Body of pancreas (tissue), 4 donors: ENCODE results near the gene OR5AN1. TPM values are rescaled to one million over a fixed set of nuclear protein-coding genes. Genes with fewer than 3 reads are reported as not detected.

Experiments
- ATAC-seq: fragments of 150-250 bp; one replicate; pipeline ENCODE4 v1.9.1; 2016
- DNase-seq, 4 donors: peaks; one replicate each; pipeline ENCODE4 v3.0.0-alpha.2; 2019
- H3K27ac ChIP-seq, 4 donors: fragments of 200-600 bp; sonication (generic); 1 replicate in 3 of 4; 2 replicates in 1 of 4; pipeline versions ENCODE4 v1.5.1 to v1.6.1; 2016 to 2019; ENCODE audit warnings: mild to moderate bottlenecking in 1 of 4, mixed read lengths in 1 of 4, moderate library complexity in 1 of 4
- H3K27me3 ChIP-seq, 2 donors: fragments of 200-600 bp; sonication (generic); one replicate each; pipeline ENCODE4 v1.6.0; 2016; ENCODE audit warnings: mild to moderate bottlenecking in 1 of 2
- H3K36me3 ChIP-seq, 2 donors: fragments of 200-600 bp; sonication (generic); replicated peaks in 1 of 2; 2 replicates each; pipeline ENCODE4 v1.5.1; 2016; ENCODE audit warnings: low read depth in 2 of 2; ENCODE audit not compliant: insufficient read depth in 1 of 2
- H3K4me1 ChIP-seq: fragments of 200-600 bp; sonication (generic); one replicate; pipeline ENCODE4 v1.6.0; 2016
- H3K4me3 ChIP-seq, 2 donors: fragments of 200-600 bp; sonication (generic); 1 replicate in 1 of 2; 2 replicates in 1 of 2; pipeline ENCODE4 v1.5.1; 2016 to 2019
- H3K9me3 ChIP-seq, 3 donors: fragments of 200-600 bp; sonication (generic); 1 replicate in 2 of 3; 2 replicates in 1 of 3; pipeline ENCODE4 v1.5.1; 2016
- POLR2A ChIP-seq, 3 donors: fragments of 450-650 bp; IDR thresholded peaks; one replicate each; pipeline ENCODE4 v1.6.1; 2016; ENCODE audit warnings: antibody characterized with exemption in 3 of 3, mild to moderate bottlenecking in 2 of 3
- WGBS, 2 donors: methylation state at CpG; one replicate each; pipeline ENCODE4 v1.1.5; 2017; 5-methylcytosine and 5-hydroxymethylcytosine counted together
- intact Hi-C: fragments of 100-400 bp; cut with DNase I; formaldehyde crosslinking; loops from one replicate; pipeline ENCODE4 v1.15.1; 2023
- total RNA-seq, 2 donors: library from RNA; depleted of rRNA; stranded (reverse); fragments of >200 nt; gene quantifications; one replicate each; pipeline ENCODE4 v1.1.0, GENCODE V29; 2016
- TF ChIP-seq, protein P1 (sequence below), 7 experiments: fragments of 450-650 bp in 4 of 7; fragments of 200-600 bp in 3 of 7; sonication (generic) in 3 of 7; IDR thresholded peaks; one replicate each; pipeline ENCODE4 v1.5.1; 2016 to 2019; ENCODE audit warnings: antibody characterized with exemption in 7 of 7

OR5AN1 gene
- total RNA-seq, 2 donors from 2014 or later: not detected

DNA sequence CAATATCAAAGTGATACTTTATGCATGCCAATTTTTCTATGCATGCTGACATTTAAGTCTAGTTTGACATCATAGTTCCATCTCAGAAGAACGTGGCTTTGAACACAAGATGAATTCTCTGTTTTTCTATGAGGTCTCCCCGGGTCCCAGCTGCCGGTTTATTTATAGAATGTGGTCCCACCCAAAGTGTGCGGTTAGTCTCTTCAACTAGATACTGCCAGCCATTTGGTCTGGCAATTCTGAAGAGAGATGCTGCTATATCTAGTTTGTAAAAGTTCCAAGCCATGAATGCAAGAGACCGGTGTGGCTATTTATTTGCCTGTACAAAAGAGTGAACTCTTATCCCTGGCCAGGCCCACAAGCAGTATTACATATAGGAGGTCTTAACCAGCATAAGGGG lies 58.3 kb downstream of the OR5AN1 start:
- Histone ChIP-seq H3K9me3 (no peaks in the 10 kb centered on the region), H3K4me1 (no peaks in the 10 kb centered on the region), H3K36me3 (no peaks in the 10 kb centered on the region), H3K4me3 (no peak overlapping the region), H3K27me3 (no peaks in the 10 kb centered on the region), H3K27ac (no peak overlapping the region)
- intact Hi-C loops: no loop called here
- WGBS, 2 donors: 68 to 72% methylated on average over 5 of the region's 5 CpGs
- no peak for TF ChIP-seq POLR2A (IDR thresholded peaks at IDR 0.05)
- TF ChIP-seq, protein P1, sequence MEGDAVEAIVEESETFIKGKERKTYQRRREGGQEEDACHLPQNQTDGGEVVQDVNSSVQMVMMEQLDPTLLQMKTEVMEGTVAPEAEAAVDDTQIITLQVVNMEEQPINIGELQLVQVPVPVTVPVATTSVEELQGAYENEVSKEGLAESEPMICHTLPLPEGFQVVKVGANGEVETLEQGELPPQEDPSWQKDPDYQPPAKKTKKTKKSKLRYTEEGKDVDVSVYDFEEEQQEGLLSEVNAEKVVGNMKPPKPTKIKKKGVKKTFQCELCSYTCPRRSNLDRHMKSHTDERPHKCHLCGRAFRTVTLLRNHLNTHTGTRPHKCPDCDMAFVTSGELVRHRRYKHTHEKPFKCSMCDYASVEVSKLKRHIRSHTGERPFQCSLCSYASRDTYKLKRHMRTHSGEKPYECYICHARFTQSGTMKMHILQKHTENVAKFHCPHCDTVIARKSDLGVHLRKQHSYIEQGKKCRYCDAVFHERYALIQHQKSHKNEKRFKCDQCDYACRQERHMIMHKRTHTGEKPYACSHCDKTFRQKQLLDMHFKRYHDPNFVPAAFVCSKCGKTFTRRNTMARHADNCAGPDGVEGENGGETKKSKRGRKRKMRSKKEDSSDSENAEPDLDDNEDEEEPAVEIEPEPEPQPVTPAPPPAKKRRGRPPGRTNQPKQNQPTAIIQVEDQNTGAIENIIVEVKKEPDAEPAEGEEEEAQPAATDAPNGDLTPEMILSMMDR (IDR thresholded peaks at IDR 0.05): no peak
- no peak for ATAC-seq
- DNase-seq: no peak

DNA sequence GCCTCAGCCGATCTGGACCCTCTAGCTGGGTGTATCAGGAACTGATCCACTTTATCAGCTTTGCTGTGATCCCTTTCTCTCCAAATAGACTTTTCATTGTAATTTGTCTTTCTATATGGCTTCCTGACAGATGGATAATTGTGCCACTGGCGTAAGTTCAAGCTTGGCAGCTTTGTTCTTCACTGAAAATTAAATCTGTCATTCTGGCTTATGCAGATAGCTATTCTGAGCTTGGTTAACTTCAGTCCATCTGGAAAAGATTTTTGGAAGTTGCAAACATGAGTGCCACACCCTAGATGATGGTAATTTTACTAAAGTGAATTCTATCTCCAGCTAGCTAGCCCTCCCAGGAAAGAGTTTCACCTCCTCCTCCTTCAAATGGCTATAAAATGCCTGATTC lies 59.5 kb downstream of the OR5AN1 start:
- H3K36me3 ChIP-seq: no peaks in the 10 kb centered on the region
- WGBS, 2 donors: 67 to 79% methylated on average over 2 of the region's 2 CpGs
- TF ChIP-seq, protein P1 (IDR thresholded peaks at IDR 0.05): no peak
- TF ChIP-seq POLR2A (IDR thresholded peaks at IDR 0.05): no peak
- no peak overlapping the region for H3K27ac ChIP-seq
- DNase-seq (no peak), ATAC-seq (no peak)
- H3K4me3 ChIP-seq: no peak overlapping the region
- H3K9me3 ChIP-seq: no peaks in the 10 kb centered on the region
- no peaks in the 10 kb centered on the region for H3K27me3 ChIP-seq
- intact Hi-C loops: no loop called here
- H3K4me1 ChIP-seq: no peaks in the 10 kb centered on the region

Other genes with a start within 250 kb of the OR5AN1 start
- 10 to 100 TPM; 17.4 to 43.8 TPM for gene FAM111A, start 216.0 kb upstream of the OR5AN1 start, total RNA-seq
- 10 to 100 TPM in 1 of 2 donors, 1 to 10 TPM in 1; 9.6 to 10.4 TPM for gene DTX4, start 186.8 kb upstream of the OR5AN1 start, total RNA-seq
- gene MPEG1, start 146.0 kb upstream of the OR5AN1 start, total RNA-seq: 1 to 10 TPM; 1.3 to 3.9 TPM
- not detected for gene OR5A2, start 67.5 kb downstream of the OR5AN1 start, total RNA-seq
- not detected for gene OR5A1, start 77.6 kb downstream of the OR5AN1 start, total RNA-seq
- not detected for gene OR4D6, start 98.1 kb downstream of the OR5AN1 start, total RNA-seq
- not detected for gene OR4D10, start 114.4 kb downstream of the OR5AN1 start, total RNA-seq
- not detected for gene OR4D11, start 144.7 kb downstream of the OR5AN1 start, total RNA-seq
- gene OR4D9, start 152.6 kb downstream of the OR5AN1 start, total RNA-seq: not detected